Neural progenitor cell (in vitro differentiated cells): ENCODE measurements around the gene UBE2F.

ENCODE experiments used
- EZH2 ChIP-seq: fragments of 200-600 bp; sonication (generic); IDR thresholded peaks from 2 replicates; pipeline ENCODE4 v1.6.1; 2017; ENCODE audit warnings: antibody characterized with exemption, mild to moderate bottlenecking, moderate library complexity
- EZH2phosphoT487 ChIP-seq: fragments of 200-600 bp; sonication (generic); IDR thresholded peaks from 2 replicates; pipeline ENCODE4 v1.6.1; 2017; ENCODE audit warnings: antibody characterized with exemption
- TF ChIP-seq, protein P1 (sequence below): fragments of 200-600 bp; sonication (generic); IDR thresholded peaks from 2 replicates; pipeline ENCODE4 v1.5.1; 2017; ENCODE audit warnings: antibody characterized with exemption, mild to moderate bottlenecking

GRCh38 chr2:237972211-237972610, 5.4 kb downstream of the UBE2F start:
- TF ChIP-seq, protein P1, sequence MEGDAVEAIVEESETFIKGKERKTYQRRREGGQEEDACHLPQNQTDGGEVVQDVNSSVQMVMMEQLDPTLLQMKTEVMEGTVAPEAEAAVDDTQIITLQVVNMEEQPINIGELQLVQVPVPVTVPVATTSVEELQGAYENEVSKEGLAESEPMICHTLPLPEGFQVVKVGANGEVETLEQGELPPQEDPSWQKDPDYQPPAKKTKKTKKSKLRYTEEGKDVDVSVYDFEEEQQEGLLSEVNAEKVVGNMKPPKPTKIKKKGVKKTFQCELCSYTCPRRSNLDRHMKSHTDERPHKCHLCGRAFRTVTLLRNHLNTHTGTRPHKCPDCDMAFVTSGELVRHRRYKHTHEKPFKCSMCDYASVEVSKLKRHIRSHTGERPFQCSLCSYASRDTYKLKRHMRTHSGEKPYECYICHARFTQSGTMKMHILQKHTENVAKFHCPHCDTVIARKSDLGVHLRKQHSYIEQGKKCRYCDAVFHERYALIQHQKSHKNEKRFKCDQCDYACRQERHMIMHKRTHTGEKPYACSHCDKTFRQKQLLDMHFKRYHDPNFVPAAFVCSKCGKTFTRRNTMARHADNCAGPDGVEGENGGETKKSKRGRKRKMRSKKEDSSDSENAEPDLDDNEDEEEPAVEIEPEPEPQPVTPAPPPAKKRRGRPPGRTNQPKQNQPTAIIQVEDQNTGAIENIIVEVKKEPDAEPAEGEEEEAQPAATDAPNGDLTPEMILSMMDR, result no peak
- TF ChIP-seq EZH2 (no peak), EZH2phosphoT487 (no peak)
